ENCODE results near the gene FN1.

GRCh38 chr2:215356948-215357461 is 78.9 kb downstream of the FN1 start:
- TF ChIP-seq, protein P1, sequence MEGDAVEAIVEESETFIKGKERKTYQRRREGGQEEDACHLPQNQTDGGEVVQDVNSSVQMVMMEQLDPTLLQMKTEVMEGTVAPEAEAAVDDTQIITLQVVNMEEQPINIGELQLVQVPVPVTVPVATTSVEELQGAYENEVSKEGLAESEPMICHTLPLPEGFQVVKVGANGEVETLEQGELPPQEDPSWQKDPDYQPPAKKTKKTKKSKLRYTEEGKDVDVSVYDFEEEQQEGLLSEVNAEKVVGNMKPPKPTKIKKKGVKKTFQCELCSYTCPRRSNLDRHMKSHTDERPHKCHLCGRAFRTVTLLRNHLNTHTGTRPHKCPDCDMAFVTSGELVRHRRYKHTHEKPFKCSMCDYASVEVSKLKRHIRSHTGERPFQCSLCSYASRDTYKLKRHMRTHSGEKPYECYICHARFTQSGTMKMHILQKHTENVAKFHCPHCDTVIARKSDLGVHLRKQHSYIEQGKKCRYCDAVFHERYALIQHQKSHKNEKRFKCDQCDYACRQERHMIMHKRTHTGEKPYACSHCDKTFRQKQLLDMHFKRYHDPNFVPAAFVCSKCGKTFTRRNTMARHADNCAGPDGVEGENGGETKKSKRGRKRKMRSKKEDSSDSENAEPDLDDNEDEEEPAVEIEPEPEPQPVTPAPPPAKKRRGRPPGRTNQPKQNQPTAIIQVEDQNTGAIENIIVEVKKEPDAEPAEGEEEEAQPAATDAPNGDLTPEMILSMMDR (IDR thresholded peaks at IDR 0.05) = no peak
- no peak for TF ChIP-seq EZH2 (IDR thresholded peaks at IDR 0.05)
